C4-2B (cell line): ENCODE results near the gene GSK3B.
"Not testable (repeated sequence)": the region's sequence is repeated elsewhere in the genome, so short reads cannot be mapped to it uniquely, and the experiment has no call there.

ENCODE experiments used
- ZFX ChIP-seq: fragments of 450-650 bp; IDR thresholded peaks from 2 replicates; pipeline ENCODE4 v1.6.1; 2017
- TF ChIP-seq, protein P1 (sequence below): fragments of 450-650 bp; conservative IDR thresholded peaks from 2 replicates; pipeline ENCODE4 v1.5.1; 2017; ENCODE audit warnings: mild to moderate bottlenecking

DNA sequence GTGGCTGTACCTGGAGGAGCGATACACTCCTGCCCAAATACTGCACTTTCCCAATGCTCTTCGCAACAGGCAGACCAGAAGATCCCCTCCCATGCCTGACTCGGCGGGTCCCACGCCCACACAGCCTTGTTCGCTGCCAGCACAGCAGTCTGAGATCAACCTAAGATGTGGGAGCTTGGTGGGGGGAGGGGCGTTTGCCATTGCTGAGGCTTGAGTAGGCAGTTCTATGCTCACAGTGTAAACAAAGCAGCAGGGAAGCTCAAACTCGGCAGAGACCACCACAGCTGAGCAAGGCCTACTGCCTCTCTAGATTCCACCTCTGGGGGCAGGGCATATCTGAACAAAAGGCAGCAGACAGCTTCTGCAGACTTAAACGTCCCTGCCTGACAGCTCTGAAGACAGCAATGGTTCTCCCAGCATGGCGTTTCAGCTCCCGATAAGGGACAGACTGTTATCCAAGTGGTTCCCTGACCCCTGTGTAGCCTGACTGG, 90.2 kb downstream of the GSK3B start:
- TF ChIP-seq, protein P1, sequence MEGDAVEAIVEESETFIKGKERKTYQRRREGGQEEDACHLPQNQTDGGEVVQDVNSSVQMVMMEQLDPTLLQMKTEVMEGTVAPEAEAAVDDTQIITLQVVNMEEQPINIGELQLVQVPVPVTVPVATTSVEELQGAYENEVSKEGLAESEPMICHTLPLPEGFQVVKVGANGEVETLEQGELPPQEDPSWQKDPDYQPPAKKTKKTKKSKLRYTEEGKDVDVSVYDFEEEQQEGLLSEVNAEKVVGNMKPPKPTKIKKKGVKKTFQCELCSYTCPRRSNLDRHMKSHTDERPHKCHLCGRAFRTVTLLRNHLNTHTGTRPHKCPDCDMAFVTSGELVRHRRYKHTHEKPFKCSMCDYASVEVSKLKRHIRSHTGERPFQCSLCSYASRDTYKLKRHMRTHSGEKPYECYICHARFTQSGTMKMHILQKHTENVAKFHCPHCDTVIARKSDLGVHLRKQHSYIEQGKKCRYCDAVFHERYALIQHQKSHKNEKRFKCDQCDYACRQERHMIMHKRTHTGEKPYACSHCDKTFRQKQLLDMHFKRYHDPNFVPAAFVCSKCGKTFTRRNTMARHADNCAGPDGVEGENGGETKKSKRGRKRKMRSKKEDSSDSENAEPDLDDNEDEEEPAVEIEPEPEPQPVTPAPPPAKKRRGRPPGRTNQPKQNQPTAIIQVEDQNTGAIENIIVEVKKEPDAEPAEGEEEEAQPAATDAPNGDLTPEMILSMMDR = not testable (repeated sequence)
- not testable (repeated sequence) for TF ChIP-seq ZFX
